IMR-90 (cell line): ENCODE data around the gene LUC7L. TPM values are rescaled to one million over a fixed set of nuclear protein-coding genes. Genes with fewer than 3 reads are reported as not detected.
"Not testable (repeated sequence)": the region's sequence is repeated elsewhere in the genome, so short reads cannot be mapped to it uniquely, and the experiment has no call there.

Experiments
- ATAC-seq: fragments of 200-7000 bp; cut with Tn5 transposase; 2 replicates; pipeline ENCODE4 v1.9.1; 2020; ENCODE audit warnings: low read depth, mild to moderate bottlenecking, moderate library complexity
- BruUV-seq: library from RNA; stranded (reverse); fragments of 400-500 nt; replicated peaks from 2 replicates; lab custom pipeline; 2021; lab: Mats Ljungman, UMichigan
- CTCF ChIA-PET: fragments of 300-600 bp; formaldehyde crosslinking; extraction: SDS; loops from one replicate; lab custom pipeline; 2021; ENCODE audit warnings: antibody characterized with exemption; lab: Yijun Ruan, JAX
- POLR2A ChIA-PET: fragments of 300-600 bp; sonication (Branson Sonifier 250); formaldehyde crosslinking; loops from one replicate; lab custom pipeline; 2022; ENCODE audit warnings: antibody characterized with exemption; ENCODE audit not compliant: unreplicated experiment; lab: Charles Lee
- DNase-seq: peaks from one replicate; pipeline ENCODE4 v3.0.0; 2013
- H2AFZ ChIP-seq: replicated peaks from 2 replicates; pipeline ENCODE3; 2013; ENCODE audit warnings: low read length, mild to moderate bottlenecking; ENCODE audit not compliant: poor library complexity
- H2AK5ac ChIP-seq: 2 replicates; pipeline ENCODE4 v1.6.1; 2013; ENCODE audit warnings: low read depth, low read length, inconsistent platforms
- H2AK9ac ChIP-seq: replicated peaks from 2 replicates; pipeline ENCODE3; 2013; ENCODE audit warnings: mild to moderate bottlenecking, low read depth, low read length, moderate library complexity; ENCODE audit not compliant: poor library complexity
- H2BK120ac ChIP-seq: 2 replicates; pipeline ENCODE4 v1.6.1; 2013; ENCODE audit warnings: low read depth, low read length, inconsistent platforms
- H2BK15ac ChIP-seq: 3 replicates; pipeline ENCODE4 v1.6.1; 2013; ENCODE audit warnings: low read depth, low read length, inconsistent platforms
- H2BK20ac ChIP-seq: 2 replicates; pipeline ENCODE4 v1.6.1; 2013; ENCODE audit warnings: low read depth, mild to moderate bottlenecking, inconsistent platforms, low read length, moderate library complexity
- H2BK5ac ChIP-seq: 2 replicates; pipeline ENCODE4 v1.6.1; 2013; ENCODE audit warnings: mild to moderate bottlenecking, low read depth, low read length, inconsistent platforms; ENCODE audit not compliant: poor library complexity, severe bottlenecking
- H3K14ac ChIP-seq: replicated peaks from 2 replicates; pipeline ENCODE4 v1.6.1; 2013; ENCODE audit warnings: low read depth, low read length, inconsistent platforms
- H3K18ac ChIP-seq: 2 replicates; pipeline ENCODE4 v1.6.1; 2013; ENCODE audit warnings: low read depth, low read length, control low read depth
- H3K23ac ChIP-seq: 2 replicates; pipeline ENCODE4 v1.6.1; 2013; ENCODE audit warnings: low read depth, low read length, inconsistent platforms
- H3K27ac ChIP-seq: 2 replicates; pipeline ENCODE4 v1.5.1; 2013; ENCODE audit warnings: mild to moderate bottlenecking, control low read depth, low read length; ENCODE audit not compliant: insufficient read depth
- H3K27me3 ChIP-seq: 2 replicates; pipeline ENCODE4 v1.6.1; 2013; ENCODE audit warnings: low read length; ENCODE audit not compliant: control insufficient read depth, insufficient read depth
- H3K36me3 ChIP-seq: 2 replicates; pipeline ENCODE4 v1.6.1; 2013; ENCODE audit warnings: low read length, mixed read lengths; ENCODE audit not compliant: control insufficient read depth, insufficient read depth
- H3K4ac ChIP-seq: 2 replicates; pipeline ENCODE4 v1.6.1; 2013; ENCODE audit warnings: low read depth, low read length, inconsistent platforms
- H3K4me1 ChIP-seq: 2 replicates; pipeline ENCODE4 v1.6.1; 2013; ENCODE audit warnings: low read length, mixed read lengths; ENCODE audit not compliant: control insufficient read depth, insufficient read depth
- H3K4me2 ChIP-seq: 2 replicates; pipeline ENCODE4 v1.6.1; 2013; ENCODE audit warnings: low read depth, mild to moderate bottlenecking, control low read depth, low read length, moderate library complexity
- H3K4me3 ChIP-seq: 2 replicates; pipeline ENCODE4 v1.5.1; 2013; ENCODE audit warnings: low read depth, mild to moderate bottlenecking, control low read depth, low read length, moderate library complexity; ENCODE audit not compliant: insufficient read depth
- H3K56ac ChIP-seq: 2 replicates; pipeline ENCODE4 v1.6.1; 2013; ENCODE audit warnings: low read length, inconsistent platforms; ENCODE audit not compliant: insufficient read depth; ENCODE audit errors: extremely low read depth
- H3K79me1 ChIP-seq, 2 experiments: 2 replicates each; pipeline ENCODE4 v1.6.1; 2013; ENCODE audit warnings: low read length in 2 of 2, inconsistent platforms in 1 of 2, low read depth in 1 of 2
- H3K9ac ChIP-seq: 2 replicates; pipeline ENCODE4 v1.6.1; 2013; ENCODE audit warnings: low read depth, low read length, control low read depth
- H3K9me1 ChIP-seq: 2 replicates; pipeline ENCODE4 v1.6.1; 2013; ENCODE audit warnings: low read length, inconsistent platforms; ENCODE audit not compliant: insufficient read depth
- H3K9me3 ChIP-seq: 2 replicates; pipeline ENCODE4 v1.6.1; 2013; ENCODE audit warnings: low read length; ENCODE audit not compliant: control insufficient read depth, insufficient read depth
- H4K20me1 ChIP-seq: 2 replicates; pipeline ENCODE4 v1.6.1; 2013; ENCODE audit warnings: low read length, inconsistent platforms; ENCODE audit not compliant: insufficient read depth
- H4K5ac ChIP-seq: 2 replicates; pipeline ENCODE4 v1.6.1; 2013; ENCODE audit warnings: mild to moderate bottlenecking, low read depth, low read length, control low read depth
- H4K8ac ChIP-seq, 2 experiments: 2 replicates each; pipeline ENCODE4 v1.6.1; 2013; ENCODE audit warnings: low read depth in 2 of 2, low read length in 2 of 2, control low read depth in 1 of 2, inconsistent platforms in 1 of 2
- H4K91ac ChIP-seq: 2 replicates; pipeline ENCODE4 v1.6.1; 2013; ENCODE audit warnings: low read depth, low read length, inconsistent platforms; ENCODE audit not compliant: insufficient read depth
- WGBS, 2 experiments: methylation state at CpG; one replicate each; pipeline versions ENCODE4 v1.1.5 to v1.1.7; 2013; ENCODE audit warnings: missing lambda C conversion rate in 2 of 2; ENCODE audit not compliant: insufficient read length in 1 of 2; ENCODE audit errors: extremely low coverage in 2 of 2; 5-methylcytosine and 5-hydroxymethylcytosine counted together
- dilution Hi-C: fragments of 300-500 bp; cut with HindIII; formaldehyde crosslinking; loops from one replicate; pipeline ENCODE4 v1.14.3; 2018; ENCODE audit warnings: low sequenced_read_pairs; ENCODE audit not compliant: unreplicated experiment
- in situ Hi-C: fragments of 300-500 bp; cut with MboI; formaldehyde crosslinking; loops from 3 replicates; pipeline ENCODE4 v1.14.3; 2019; ENCODE audit warnings: low sequenced_read_pairs, inconsistent platforms, mixed read lengths
- intact Hi-C: fragments of 100-400 bp; cut with micrococcal nuclease; formaldehyde crosslinking; loops from 2 replicates; pipeline ENCODE4 v1.10.0; 2022
- polyA plus RNA-seq, 3 experiments: library from polyadenylated mRNA; depleted of rRNA; stranded (reverse); fragments of >200 nt; gene quantifications; 2 replicates each; pipeline ENCODE4 v1.2.3, GENCODE V29; 2012; ENCODE audit warnings: low replicate concordance in 1 of 3
- total RNA-seq: library from RNA; depleted of rRNA; stranded (reverse); fragments of >200 nt; gene quantifications from 2 replicates; pipeline ENCODE4 v1.2.3, GENCODE V29; 2012

Gene LUC7L
- total and polyA plus RNA-seq, 2 of the 4 experiments (the other 2 are of a cell fraction), result 21.5 to 55.6 TPM

DNA sequence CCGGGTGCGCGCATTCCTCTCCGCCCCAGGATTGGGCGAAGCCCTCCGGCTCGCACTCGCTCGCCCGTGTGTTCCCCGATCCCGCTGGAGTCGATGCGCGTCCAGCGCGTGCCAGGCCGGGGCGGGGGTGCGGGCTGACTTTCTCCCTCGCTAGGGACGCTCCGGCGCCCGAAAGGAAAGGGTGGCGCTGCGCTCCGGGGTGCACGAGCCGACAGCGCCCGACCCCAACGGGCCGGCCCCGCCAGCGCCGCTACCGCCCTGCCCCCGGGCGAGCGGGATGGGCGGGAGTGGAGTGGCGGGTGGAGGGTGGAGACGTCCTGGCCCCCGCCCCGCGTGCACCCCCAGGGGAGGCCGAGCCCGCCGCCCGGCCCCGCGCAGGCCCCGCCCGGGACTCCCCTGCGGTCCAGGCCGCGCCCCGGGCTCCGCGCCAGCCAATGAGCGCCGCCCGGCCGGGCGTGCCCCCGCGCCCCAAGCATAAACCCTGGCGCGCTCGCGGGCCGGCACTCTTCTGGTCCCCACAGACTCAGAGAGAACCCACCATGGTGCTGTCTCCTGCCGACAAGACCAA, 56.8 kb downstream of the LUC7L start, which contains the start of gene HBA2:
Gene HBA2, plus strand, starts transcription at position 503 of the 568 bp plus-strand sequence. Its CDS starts 37 bp downstream, at position 540.
- no CpG with 5 or more reads among the region's 74 CpGs for WGBS, 2 experiments
- dilution Hi-C loops, H3K23ac ChIP-seq, BruUV-seq, in situ Hi-C loops, H3K9ac ChIP-seq, H3K79me1 ChIP-seq, H3K4me2 ChIP-seq, H2AK9ac ChIP-seq, DNase-seq, H2BK15ac ChIP-seq, H3K4me3 ChIP-seq, H3K4me1 ChIP-seq, H3K9me3 ChIP-seq, H3K18ac ChIP-seq, intact Hi-C loops, H4K91ac ChIP-seq, CTCF ChIA-PET, H2BK5ac ChIP-seq, H3K56ac ChIP-seq, H3K27ac ChIP-seq, H3K9me1 ChIP-seq, H2BK20ac ChIP-seq, H2BK120ac ChIP-seq, H3K4ac ChIP-seq, H2AK5ac ChIP-seq, ATAC-seq, H3K14ac ChIP-seq, POLR2A ChIA-PET, H4K5ac ChIP-seq, H3K36me3 ChIP-seq, H4K20me1 ChIP-seq, H4K8ac ChIP-seq, H2AFZ ChIP-seq: not testable (repeated sequence)
- H3K27me3 ChIP-seq, result peaks cover 45% of the 10 kb centered on the region
